NCI-H1694 (cell line): ENCODE data around the gene STX1A.
"Not testable (repeated sequence)": the region's sequence is repeated elsewhere in the genome, so short reads cannot be mapped to it uniquely, and the experiment has no call there.

ENCODE experiments used
- DNase-seq: peaks from one replicate; lab custom pipeline; 2025; lab: John Stamatoyannopoulos, UW

The STX1A gene

DNA sequence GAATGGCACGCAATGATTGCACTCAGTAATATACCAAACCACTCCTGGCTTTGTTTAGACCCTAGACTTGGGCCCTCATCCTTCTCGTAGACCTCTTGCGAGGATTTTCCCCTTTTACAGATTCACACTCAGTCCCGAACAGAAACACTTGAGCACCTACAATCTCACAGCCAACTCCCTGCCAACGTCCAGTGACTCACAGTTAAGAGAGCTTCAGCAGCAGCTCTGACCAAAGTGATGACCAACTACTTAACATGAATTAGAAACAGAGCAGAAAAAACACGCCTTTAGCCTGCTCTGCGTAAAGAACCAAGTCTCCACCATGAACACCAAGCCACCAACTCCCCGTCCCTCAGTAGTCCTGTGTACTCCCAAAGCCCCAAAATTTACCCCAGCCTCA, 38.4 kb downstream of the STX1A start:
- no peak for DNase-seq

DNA sequence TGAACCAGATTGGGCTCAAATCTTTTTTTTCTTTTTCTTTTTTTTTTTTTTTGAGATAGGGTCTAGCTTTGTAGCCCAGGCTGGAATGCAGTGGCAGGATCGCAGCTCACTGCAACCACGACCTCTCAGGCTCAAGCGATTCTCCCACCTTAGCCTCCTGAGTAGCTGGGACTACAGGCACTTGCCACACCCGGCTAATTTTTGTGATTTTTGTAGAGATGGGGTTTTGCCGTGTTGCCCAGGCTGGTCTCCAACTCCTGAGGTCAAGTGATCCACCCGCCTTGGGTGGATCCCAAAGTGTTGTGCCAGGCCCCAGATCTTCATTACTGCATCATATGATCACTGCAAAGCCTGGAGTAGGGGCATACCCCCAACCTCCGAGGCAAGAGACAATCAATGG, 39.0 kb downstream of the STX1A start:
- DNase-seq, result no peak

DNA sequence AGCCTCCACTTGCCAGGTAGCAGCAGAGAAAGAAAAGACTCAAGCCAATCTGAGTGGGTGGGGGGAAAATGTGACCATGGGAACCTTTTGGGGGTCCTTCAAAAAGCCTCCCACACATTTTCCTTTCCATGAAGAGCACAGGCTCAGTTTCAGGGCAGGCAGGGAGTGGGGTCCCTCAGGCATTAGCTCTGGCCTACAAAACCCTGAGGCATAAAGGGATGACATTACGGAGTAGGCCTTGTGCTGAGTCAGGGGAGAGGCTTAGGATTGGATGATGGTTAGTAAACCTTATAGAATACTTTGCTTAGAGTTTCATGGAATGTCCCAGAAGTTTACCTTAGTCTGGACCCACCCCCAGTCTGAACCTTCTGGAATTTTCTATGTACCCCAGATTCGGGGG, 39.8 kb downstream of the STX1A start:
- DNase-seq, result no peak

DNA sequence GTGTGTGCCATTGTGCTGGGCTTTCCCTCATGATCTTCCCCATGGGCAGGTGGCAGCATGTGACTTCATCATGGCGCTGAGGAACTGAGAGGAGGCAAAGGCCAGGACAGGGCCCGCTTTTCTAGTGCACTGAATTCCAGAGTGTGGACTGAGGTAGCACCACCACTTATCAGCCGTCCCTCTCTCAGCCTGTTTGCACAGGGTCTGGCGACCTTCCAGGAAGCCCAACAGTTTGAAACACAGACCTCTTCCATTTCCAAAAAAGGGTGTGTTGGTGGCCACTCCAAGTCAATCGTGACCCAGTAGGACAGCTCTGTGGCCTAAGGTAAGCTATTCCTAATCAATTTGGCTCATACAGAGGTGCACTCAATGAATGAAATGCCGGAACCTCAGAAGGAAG, 40.6 kb downstream of the STX1A start:
- DNase-seq, result no peak

DNA sequence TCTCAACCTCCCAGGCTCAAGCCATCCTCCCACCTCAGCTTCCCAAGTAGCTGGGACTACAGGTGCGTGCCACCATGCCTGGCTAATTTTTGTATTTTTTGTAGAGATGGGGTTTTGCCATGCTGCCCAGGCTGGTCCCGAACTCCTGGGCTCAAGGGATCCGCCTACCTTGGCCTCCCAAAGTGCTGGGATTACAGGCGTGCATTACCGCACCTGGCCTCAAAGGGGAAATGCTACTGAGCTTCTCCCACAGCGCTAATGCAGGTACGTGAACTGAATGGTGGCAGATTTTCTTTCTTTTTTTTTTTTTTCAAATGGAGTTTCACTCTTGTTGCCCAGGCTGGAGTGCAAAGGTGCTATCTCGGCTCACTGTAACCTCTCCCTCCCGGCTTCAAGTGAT, 43.4 kb downstream of the STX1A start:
- DNase-seq, result not testable (repeated sequence)

DNA sequence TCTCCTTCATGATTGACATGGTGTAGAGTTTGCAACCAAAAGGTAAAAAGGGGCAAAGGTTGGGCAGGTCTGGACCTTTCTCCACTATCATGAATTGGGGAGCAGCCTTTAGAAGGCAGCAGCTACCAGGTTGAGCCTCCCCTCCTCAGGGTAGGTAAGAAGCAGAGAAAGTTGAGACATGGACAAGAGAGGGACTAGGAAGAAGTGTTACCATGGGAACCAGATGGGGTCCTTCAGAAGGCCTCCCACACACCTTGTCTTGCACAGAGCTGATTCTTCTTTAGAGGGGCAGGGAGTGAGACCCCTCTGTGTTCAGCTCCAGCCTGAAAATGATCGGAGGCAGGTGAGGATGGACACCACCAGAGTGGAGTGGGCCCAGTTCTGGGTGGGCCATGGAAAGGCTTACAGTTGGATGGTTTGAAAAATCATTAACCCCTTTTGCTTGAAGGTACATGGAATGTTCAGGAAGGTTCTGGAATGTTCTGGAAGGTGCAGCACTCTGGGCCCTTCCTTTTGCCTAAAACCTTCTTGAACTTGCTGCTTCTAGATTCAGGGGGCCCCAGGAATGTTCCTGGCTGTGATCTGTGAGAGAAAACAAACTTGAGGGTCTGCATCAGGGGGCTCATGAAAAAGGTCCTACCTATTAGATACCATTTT, 44.9 kb downstream of the STX1A start:
- DNase-seq, result no peak

DNA sequence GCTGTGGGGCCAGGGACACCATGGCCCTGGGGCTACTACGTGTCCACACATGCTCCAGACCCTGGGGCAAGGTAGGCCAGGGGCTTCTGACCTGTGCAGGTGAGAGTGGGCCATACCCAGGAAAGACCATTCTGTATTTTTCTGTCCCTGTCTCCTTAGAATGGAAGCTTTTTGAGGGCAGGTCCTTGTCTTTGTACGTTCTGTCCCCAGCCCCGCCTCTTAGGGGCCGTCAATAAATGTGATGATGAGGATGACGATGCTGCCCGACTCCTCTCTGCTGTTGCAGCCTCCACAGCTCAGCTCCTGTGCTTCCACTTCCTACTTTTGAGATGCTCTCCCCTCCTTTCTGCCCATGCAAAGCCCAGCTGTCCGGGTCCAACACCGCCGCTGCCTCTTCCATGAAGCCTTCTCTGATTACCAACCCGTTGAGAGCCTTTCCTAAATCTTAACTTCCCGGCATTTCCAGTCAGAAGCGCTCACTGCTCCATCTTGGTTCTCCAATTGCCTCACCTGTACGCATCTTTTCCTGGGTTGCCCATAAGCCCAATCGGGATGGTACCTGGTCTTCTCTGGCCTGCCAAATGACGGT, 47.5 kb downstream of the STX1A start:
- no peak for DNase-seq

DNA sequence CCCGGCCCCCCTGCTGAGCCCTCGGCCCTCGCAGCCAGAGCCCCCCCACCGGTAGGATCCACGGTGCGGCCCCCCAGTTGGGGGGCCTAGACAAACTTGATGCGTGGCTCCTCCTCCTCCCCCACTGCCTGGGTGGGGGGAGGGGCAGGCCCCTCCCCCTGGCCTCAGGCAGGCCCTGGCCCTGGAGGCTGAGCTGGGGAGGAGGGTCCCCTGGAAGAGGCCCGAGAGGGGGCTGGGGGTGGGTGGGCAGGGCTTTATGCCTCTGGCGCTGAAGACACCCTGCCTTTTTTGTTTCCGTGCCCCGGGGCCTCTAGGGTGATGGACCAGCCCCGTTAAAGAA, 48.2 kb downstream of the STX1A start:
- no peak for DNase-seq

DNA sequence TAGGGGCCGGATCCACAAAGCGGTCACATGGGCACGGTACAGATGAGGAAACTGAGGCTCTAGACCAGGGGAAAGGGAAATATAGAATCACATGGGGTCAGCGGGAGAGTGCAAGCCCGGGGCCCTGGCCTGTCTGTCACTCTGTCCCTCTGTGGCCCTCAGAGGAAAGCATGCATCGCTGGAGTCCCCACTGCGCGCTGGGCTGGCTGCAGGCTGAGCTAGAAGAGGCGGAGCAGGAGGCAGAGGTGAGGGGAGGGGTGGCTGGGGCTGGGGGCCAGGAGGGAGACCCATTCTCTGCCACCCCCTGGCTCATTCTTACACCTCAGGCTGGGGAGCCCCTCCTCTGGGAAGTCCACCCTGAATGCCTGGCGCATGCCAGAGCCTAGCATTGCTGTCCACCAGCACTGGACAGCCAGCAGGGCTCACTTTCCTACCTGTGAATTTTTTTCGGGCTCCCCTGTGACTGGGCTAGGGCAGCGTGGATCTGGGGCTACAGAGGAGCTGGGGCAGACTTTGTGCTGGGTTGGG, 49.5 kb downstream of the STX1A start:
- DNase-seq, result no peak

DNA sequence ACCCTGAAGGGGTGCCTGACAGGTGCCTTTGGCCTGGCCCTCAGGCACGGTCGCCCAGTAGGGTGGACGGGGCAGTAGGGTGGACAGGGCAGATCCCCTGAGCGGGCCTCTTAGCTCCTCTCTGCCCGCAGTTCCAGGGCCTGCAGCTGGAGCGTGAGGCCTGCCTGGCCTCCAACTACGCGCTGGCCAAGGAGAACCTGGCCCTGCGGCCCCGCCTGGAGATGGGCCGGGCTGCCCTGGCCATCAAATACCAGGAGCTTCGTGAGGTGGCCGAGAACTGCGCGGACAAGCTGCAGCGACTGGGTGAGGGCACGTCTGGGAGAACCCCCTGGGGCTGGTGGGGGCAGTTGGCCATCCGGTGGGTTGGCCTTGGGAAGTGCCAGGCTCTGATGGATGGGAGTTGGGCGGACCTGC, 50.2 kb downstream of the STX1A start:
- DNase-seq, result no peak

DNA sequence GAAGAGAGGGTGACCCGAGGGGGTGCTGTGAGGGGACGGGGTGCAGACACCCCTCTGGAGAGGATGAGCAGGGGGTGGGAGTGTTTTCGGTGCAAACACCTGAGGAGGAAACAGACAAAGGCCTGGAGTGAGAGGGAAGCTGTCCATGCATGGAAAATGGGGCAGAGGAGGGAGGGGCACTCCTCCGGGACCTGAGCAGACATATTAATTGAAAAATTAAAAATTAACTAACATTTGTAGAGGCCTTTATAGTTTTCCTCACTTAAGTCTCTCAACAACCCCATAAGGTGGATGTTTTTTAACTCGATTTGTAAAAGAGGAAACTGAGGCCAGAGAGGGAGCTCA, 50.6 kb downstream of the STX1A start:
- DNase-seq, result no peak

DNA sequence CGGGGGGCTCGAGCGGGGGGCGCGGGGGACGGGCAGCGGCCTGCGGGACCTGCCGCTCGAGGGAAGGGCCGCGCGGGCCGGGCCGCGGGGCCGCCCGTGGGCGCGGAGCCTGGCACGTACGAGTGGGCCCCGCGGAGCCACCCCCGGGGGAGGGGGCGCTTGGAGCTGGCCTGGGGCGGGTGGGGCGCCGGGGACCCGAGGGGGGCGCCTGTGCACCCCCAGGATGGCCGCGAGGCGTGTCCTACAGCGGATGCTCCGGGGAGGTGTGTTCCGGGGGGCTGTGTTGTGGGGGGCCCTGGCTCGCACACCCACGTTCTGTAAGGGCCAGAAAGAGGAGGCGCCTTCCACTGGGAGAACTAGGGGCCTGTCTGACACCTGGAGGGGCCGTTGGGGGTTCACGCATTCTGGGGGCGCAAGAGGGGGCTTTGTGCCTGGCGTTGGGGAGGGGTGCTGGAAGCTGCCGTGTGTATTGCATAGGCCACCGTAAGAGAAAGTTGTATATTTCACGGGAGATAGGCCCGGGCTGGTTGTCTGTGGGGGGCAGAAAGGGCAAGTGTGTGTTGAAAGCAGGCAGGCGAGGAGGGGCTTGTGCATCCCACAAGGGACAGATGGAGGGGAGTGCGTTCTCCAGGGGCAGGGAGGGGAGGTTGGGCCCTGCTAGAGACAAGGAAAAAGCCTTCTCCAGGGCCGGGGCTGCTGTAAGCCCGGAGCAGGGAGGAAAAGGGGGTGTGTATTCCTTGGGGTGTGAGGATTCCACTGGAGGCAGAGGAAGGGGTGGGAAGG, 51.2 kb downstream of the STX1A start:
- peak; percentile 86 for DNase-seq

DNA sequence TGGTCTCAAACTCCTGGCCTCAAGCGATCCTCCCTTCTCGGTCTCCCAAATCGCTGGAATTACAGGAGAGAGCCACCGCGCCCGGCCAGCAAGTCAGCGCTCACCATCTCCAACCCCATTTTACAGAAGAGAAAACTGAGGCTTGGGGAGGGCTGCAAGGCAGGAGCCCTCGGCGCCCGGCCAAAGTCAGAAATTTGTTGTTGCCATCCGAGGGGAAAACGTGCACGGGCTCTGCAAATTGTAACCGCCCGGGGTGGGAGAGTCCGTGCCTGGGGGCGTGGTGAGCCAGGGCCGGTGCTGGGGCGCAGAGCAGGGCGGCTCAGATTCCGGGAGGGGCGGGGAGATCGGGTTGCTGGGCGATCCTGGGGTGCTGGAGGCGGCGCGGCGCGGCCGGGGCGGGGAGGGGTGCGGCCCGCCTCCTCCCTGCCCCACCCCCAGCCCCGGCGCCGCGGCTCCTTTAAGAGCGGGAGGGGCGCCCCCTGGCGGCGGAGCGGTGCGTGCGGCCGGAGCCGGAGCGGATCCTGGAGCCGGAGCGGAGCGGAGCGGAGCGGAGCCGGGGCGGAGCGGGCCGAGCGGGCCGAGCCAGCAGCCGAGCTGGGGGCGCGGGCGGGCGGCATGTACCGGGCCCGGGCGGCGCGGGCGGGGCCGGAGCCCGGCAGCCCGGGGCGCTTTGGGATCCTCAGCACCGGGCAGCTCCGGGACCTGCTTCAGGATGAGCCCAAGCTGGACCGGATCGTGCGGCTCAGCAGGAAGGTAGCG, 51.9 kb downstream of the STX1A start, which contains the start of gene VPS37D:
VPS37D (plus strand) TSS at position 488 of the 759 bp plus-strand sequence; CDS start at position 616, 128 bp downstream.
- peak; percentile 80 for DNase-seq

DNA sequence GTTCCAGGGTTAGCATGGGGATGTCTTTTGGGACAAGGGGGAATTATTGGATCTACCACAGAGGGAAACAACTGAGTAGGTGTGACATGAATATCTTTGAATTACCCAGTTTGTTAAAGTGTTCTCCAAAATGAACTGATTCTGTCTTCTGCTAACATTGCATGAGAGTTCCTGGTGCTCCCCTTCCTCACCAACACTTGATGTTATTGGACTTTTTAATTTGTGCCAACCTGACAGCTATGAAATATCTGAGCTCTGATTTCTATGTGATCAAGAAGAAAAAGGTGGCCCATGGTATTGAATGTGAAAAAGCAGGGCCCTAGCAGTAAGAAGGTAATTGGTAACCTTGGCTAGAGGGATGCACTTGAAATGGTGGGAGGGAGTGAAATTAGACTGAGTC, 56.4 kb downstream of the STX1A start:
- DNase-seq, result no peak

DNA sequence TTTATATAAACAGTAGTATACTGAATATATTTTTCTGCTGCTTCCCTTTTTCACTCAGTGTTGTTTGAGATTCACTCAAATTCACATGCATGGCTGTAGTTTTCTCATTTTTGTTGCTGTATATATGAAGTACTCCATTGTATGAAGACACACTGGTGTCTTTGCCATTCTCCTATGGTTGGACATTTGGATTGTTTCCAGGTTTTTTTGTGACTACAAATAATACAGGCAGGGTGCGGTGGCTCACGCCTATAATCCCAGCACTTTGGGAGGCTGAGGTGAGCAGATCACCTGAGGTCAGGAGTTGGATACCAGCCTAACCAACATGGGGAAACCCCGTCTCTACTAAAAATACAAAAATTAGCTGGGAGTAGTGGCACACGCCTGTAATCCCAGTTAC, 58.9 kb downstream of the STX1A start:
- not testable (repeated sequence) for DNase-seq

DNA sequence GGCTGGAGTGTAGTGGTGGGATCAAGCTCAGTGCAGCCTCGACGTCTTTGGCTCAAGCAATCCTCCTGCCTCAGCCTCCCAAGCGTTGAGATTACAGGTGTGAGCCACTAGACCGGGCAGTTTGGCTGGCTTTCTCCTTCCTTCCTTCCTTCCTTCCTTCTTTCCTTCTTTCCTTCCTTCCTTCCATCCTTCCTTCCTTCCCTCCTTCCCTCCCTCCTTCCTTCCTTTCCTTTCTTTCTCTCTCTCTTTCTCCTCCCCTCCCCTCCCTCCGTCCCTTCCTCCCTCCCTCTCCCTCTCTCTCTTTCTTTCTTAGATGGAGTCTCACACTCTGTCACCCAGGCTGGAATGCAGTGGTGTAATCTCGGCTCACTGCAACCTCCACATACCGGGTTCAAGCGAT, 59.5 kb downstream of the STX1A start:
- DNase-seq, result no peak

DNA sequence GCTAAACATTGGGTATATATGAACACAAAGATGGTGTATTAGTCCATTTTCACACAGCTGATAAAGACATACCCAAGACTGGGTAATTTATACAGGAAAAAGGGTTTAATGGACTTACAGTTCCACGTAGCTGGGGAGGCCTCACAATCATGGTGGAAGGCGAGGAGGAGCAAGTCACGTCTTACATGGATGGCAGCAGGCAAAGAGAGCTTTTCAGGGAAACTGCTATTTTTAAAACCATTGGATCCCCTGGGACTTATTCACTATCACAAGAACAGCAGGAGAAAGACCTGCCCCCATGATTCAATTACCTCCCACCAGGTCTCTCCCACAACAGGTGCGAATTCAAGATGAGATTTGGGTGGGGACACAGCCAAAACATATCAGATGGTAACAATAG, 64.2 kb downstream of the STX1A start:
- DNase-seq, result not testable (repeated sequence)

DNA sequence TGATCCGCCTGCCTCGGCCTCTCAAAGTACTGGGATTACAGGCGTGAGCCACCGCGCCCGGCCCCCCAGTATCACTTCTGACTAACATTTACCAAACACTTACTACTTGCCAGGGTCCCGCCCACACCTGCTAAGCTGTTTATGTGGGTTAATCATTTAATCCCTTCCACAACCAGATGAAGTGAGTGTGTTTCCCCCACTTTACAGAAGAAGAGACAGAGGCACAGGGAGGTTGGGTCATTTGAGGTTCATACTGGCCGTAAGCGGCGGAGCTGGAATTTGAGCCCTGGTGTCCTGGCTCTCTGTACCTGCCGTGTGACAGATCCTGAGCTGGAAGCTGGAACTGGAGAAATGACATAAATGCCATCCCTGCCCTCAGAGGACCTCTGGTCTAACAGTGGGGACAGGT, 66.9 kb downstream of the STX1A start:
- no peak for DNase-seq

DNA sequence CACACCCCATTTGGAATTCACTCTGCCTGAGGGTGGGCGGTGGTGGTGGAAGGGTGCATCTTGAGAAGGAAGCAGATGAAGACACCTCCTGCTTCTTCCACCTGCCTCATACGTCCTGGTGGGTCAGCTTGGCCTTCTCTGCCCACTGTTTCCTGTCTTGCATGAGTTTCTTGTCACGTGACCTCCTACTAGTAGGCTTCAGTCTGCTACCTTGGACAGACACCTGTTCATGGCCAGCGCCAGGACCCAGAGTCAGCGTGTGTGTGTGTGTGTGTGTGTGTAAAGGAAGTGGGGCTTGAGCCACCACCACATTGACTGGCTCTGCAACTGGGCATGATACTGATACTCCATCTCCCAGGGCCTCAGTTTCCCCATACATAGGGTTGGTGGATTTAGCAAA, 68.9 kb downstream of the STX1A start:
- DNase-seq, result no peak

DNA sequence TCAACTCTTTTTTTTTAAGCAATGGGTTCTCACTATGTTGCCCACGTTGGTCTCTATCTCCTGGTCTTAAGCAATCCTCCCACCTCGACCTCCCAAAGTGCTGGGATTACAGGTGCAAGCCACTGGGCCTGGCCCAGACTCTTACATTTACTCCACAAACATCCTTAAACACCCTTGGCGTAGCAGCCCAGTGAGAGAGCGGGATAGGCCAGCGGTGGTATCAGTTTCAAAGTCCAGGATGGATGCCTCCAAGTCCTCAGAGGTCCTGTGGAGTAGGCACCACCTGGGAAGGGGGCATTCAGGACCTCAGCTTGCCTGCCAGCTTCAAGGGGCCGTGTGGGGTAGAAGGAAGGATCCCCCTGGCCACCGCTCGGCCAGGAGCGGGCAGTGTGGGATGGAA, 69.9 kb downstream of the STX1A start:
- DNase-seq, result no peak
